ENCODE results near the gene CRTC1. TPM values are rescaled to one million over a fixed set of nuclear protein-coding genes. Genes with fewer than 3 reads are reported as not detected.

Gene CRTC1
- total and polyA plus RNA-seq, 2 of the 13 experiments (the other 11 are each of a cell fraction or from before 2014, with no cell fraction given) = 2.0 to 2.7 TPM

DNA sequence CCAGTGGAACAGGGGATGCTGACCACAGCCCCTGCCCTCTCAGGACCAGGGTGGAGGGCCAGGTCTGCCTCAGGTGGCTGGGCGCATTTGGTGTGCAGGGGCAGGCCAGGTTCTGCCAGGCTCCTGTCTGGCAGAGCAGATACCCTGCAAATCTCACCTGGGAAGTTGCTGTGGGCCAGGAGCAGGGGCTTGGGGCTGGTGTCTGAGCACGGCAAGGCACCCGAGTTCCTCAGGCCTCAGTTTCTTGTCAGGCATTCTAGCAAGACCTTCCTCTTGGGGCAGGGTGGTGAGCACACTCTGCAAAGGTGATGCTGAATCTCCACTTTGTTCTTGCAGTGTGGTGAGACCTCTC lies 1.1 kb downstream of the CRTC1 start:
- H2AFZ ChIP-seq (ENCODE audit: low read length) = no peak overlapping the region
- DNase-seq (ENCODE audit: low spot score) (no peak), ATAC-seq (peak; percentile 27; the same call in 2 of the 3 replicates), FAIRE-seq (no peak)
- peak overlapping the region; percentile 62 to 89 (median 86); a peak in 4 of 6 replicates for H3K4me3 ChIP-seq (replicated peaks in 1 of 3; ENCODE audit: insufficient read depth in 1 of 3, low read depth in 2 of 3, low read length in 3 of 3)
- H3K9ac ChIP-seq (ENCODE audit: insufficient read depth, low read depth, low read length) = peak overlapping the region; percentile 68
- intact Hi-C loops (cut with micrococcal nuclease; ENCODE audit: unreplicated experiment) (loop anchor here (10.0 kb wide), 1 partner anchor 50 kb away; no protein-coding TSS in a partner anchor), in situ Hi-C loops (cut with HindIII; ENCODE audit: extremely low pct_ligation_motif_present, low pct_unique_long_range_greater_than_20kb) (no loop called here)
- peaks cover 44% of the 10 kb centered on the region for H3K79me2 ChIP-seq (ENCODE audit: insufficient read depth, low read length)
- no peak overlapping the region for H3K27ac ChIP-seq (ENCODE audit: extremely low read length, insufficient read depth, low read length)
- H3K4me1 ChIP-seq (ENCODE audit: insufficient read depth, low read length) = peaks cover 37% of the 10 kb centered on the region
- H3K9me3 ChIP-seq (ENCODE audit: low read length) = no peaks in the 10 kb centered on the region
- no peaks in the 10 kb centered on the region; a peak in 1 of 5 replicates for H3K27me3 ChIP-seq (ENCODE audit: control insufficient read depth in 1 of 2, insufficient read depth in 2 of 2, low read length in 2 of 2)
- H4K20me1 ChIP-seq (ENCODE audit: insufficient read depth, low read length) = peaks cover under 1% of the 10 kb centered on the region; the same call in 1 of the 2 replicates
- no TSS peak for BruUV-seq (replicated peaks)
- POLR2A ChIA-PET = interaction anchor here (1.5 kb wide), 1 partner anchor 95 kb away, joined by 3 read pairs; no protein-coding TSS in a partner anchor
- CTCF ChIA-PET (ENCODE audit: low intra/inter-chr PET ratio, low total read pairs) = no interaction called here
- WGBS (ENCODE audit: low lambda C conversion rate) = no CpG with 5 or more reads among the region's 3 CpGs
- H3K36me3 ChIP-seq (replicated peaks in 1 of 2; ENCODE audit: control insufficient read depth in 1 of 2, insufficient read depth in 2 of 2, low read length in 2 of 2) = no peaks in the 10 kb centered on the region
- H3K4me2 ChIP-seq (ENCODE audit: low read depth, low read length) = peak overlapping the region; percentile 100
- no peak for TF ChIP-seq DNMT3B (CRISPR knock-in tag; conservative IDR thresholded peaks at IDR 0.05)
- TF ChIP-seq ZNF124 (CRISPR knock-in tag; IDR thresholded peaks at IDR 0.05) = no peak
- no peak for TF ChIP-seq ZNF7 (CRISPR knock-in tag; IDR thresholded peaks at IDR 0.05)
- TF ChIP-seq, protein P1, sequence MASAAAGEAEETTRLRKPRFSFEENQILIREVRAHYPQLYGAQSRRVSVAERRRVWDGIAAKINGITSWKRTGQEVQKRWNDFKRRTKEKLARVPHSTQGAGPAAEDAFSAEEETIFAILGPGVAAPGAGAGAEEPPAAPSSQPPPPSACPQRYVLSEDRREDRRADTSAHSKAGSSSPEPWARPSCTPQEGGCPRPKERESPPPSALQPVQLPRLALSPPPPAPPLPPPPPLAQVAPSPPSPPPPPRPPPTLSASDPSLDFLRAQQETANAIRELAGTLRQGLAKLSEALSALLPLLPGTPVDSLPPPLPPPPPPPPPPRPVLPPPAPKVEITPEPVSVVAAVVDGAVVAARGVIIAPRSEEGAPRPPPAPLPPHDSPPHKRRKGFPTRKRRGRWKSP (CRISPR knock-in tag; IDR thresholded peaks at IDR 0.05) = no peak
- TF ChIP-seq ZKSCAN8 (CRISPR knock-in tag; IDR thresholded peaks at IDR 0.05; ENCODE audit: borderline replicate concordance) = no peak
- no peak for TF ChIP-seq ZMAT3 (CRISPR knock-in tag; conservative IDR thresholded peaks at IDR 0.05)
- no peak for TF ChIP-seq FIP1L1 (IDR thresholded peaks at IDR 0.05; ENCODE audit: borderline replicate concordance, insufficient read depth, low read depth, low read length)
- no peak for TF ChIP-seq ZKSCAN5 (CRISPR knock-in tag; IDR thresholded peaks at IDR 0.05)
- no peak for TF ChIP-seq MED1 (CRISPR knock-in tag; IDR thresholded peaks at IDR 0.05)
- no peak for TF ChIP-seq ZNF33B (CRISPR knock-in tag; IDR thresholded peaks at IDR 0.05)
- TF ChIP-seq NCOR1 (IDR thresholded peaks at IDR 0.05; ENCODE audit: borderline replicate concordance, low read length) = no peak
- no peak for TF ChIP-seq ZNF670 (CRISPR knock-in tag; IDR thresholded peaks at IDR 0.05; ENCODE audit: borderline replicate concordance)
- TF ChIP-seq YEATS2 (CRISPR knock-in tag; IDR thresholded peaks at IDR 0.05; ENCODE audit: borderline replicate concordance) = no peak
- TF ChIP-seq BRCA1 (CRISPR knock-in tag; IDR thresholded peaks at IDR 0.05) = no peak
- TF ChIP-seq SMAD9 (CRISPR knock-in tag; IDR thresholded peaks at IDR 0.05) = no peak
- no peak for TF ChIP-seq KAT2B (IDR thresholded peaks at IDR 0.05; ENCODE audit: borderline replicate concordance, low read depth, low read length)
- no peak for TF ChIP-seq ONECUT2 (CRISPR knock-in tag; IDR thresholded peaks at IDR 0.05)

Data from HepG2 (cell line).